Measurements from ENCODE around the gene POP5.
"Not testable (repeated sequence)": the region's sequence is repeated elsewhere in the genome, so short reads cannot be mapped to it uniquely, and the experiment has no call there.

Gene POP5

GRCh38 chr12:120580787-120581723 lies at the start of gene POP5:
Gene POP5 (minus strand): TSS chr12:120581402. CDS start chr12:120581362, 40 bp downstream.
- peak; percentile 95 for DNase-seq (ENCODE audit: low spot score)

GRCh38 chr12:120630104-120630892 lies 49.1 kb upstream of the POP5 start:
- no peak for DNase-seq (ENCODE audit: low spot score)

DNA sequence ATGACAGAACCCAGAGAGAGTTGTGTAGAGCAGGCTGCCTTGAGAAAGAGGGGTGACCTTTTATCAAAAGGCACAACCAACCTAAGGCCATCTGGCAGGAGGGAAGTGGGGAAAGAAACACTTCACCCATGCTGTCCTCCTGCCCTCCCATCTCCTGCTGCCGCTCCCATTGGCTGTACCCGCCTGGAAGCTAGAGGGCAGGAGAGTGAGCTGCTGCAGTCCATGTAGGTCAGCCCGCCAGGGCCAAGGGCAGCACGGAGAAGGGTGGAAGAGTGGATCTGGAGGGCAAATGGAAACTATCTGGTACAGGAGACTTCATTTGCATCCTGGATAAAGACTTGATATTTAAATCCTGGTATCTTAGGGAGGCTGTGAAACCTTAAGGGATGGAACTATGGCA lies 47.7 kb upstream of the POP5 start:
- no peak for DNase-seq (ENCODE audit: low spot score)

- no peak for DNase-seq (ENCODE audit: low spot score)
Observed at GRCh38 chr12:120625557-120626419, 44.6 kb upstream of the POP5 start.

DNA sequence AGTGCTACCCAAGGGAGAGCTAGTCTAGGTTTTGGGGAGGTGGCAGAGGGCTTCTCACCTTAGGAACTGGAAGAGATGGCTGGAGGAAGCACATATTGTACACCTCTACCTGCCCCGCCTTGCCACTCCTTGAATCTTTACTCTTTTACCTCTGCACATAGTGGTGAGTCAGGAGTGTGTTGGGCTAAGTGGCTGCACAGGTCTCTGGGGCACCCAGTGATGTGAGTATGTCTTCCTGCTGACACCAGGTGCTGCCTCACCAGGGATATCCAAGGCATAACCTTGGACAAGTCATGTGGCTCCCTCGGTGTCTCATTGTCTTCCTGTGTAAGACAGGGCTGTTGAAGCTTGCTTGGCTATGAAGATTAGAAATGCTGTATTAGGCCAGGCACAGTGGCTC lies 39.4 kb upstream of the POP5 start:
- no peak for DNase-seq (ENCODE audit: low spot score)

DNA sequence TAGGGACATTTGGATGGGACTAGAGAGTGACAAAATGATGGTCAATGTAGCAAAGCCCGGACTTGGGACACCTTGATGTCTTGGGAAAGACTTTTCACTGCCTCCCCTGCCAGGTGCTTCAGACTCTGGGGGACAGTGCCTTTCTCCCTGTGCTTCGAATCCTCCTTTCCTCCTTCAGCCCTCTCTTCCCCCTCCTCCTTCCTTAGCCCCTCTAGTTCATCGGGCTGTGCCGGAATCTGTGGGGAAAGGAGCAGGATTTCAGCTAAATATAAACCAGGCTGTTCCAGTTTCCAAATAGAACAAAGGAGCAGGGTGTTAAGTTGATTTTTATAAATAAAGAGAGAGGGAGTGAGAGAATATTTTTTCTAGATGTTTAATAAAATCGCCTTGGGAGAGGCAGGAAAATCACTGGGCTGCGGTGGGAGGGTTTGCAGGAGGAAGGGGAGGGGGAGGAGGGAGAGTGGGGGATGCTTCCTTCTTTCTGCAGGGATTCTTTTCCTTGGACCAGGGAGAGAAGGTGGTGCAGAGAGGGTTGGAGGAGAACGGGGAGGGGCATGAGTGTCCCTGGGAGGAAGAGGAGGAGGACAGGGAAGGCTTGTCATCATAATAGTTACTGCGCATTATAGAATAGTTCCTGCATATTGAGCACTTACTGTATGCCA lies 37.9 kb upstream of the POP5 start:
- no peak for DNase-seq (ENCODE audit: low spot score)

- DNase-seq (ENCODE audit: low spot score) = not testable (repeated sequence)
Observed at GRCh38 chr12:120617767-120618166, 36.6 kb upstream of the POP5 start.

GRCh38 chr12:120617193-120617592 lies 36.0 kb upstream of the POP5 start:
- not testable (repeated sequence) for DNase-seq (ENCODE audit: low spot score)

DNA sequence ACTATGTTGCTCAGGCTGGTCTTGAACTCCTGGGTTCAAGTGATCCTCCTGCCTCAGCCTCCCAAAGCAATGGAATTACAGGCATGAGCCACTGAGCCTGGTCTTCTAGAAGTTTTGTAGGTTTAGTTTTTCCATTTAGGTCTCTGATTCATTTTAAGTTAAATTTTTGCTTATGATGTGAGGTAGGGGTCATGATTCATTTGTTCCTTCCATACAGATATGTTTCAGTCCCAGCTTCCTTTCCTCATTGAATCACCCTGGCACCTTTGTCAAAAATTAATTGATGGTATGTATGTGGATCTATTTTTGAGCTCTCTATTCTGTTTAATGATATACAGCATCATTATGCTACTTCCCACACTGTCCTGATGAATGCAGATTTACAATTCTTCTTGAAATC lies 33.6 kb upstream of the POP5 start:
- no peak for DNase-seq (ENCODE audit: low spot score)

DNA sequence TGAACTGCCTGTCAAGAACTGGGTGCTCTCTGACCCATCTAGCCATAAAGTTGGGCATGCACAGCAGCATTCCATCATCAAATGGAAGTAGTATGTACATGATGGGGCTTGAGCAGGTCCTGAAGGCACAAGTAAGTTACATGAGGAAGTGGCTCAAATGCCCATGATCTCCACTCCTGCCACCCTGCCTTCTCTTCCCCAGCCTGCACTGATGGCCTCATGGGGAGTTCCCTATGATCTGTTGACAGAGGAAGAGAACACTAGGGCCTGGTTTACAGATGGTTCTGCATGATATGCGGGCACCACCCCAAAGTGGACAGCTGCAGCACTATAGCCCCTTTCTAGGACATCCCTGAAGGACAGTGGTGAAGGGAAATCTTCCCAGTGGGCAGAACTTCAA lies 30.3 kb upstream of the POP5 start:
- DNase-seq (ENCODE audit: low spot score) = not testable (repeated sequence)

GRCh38 chr12:120610560-120610959 lies 29.4 kb upstream of the POP5 start:
- DNase-seq (ENCODE audit: low spot score) = no peak

- not testable (repeated sequence) for DNase-seq (ENCODE audit: low spot score)
Observed at GRCh38 chr12:120602416-120602815, 21.2 kb upstream of the POP5 start.

- no peak for DNase-seq (ENCODE audit: low spot score)
Observed at GRCh38 chr12:120599672-120600552, 18.7 kb upstream of the POP5 start.

- DNase-seq (ENCODE audit: low spot score) = peak; percentile 50
Observed at GRCh38 chr12:120598674-120599463, 17.7 kb upstream of the POP5 start.

DNA sequence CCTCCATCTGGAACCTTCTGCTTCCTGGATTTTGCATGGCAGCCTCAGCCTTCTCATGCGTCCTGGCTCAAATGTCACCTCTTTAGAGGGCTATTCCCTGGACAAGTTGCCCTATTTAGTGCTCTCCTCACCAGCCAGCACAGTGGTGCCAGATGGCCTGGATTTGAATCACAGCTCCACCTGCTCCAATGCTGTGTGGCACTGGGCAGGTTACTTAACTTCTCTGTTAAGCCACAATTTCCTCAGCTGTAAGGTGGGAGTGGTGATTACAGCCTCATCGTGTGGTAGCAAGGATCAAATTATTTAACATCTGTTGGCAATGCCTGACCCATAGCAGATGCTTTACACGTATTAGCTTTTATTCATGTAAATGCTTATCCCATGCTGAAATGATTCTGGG lies 16.7 kb upstream of the POP5 start:
- DNase-seq (ENCODE audit: low spot score) = no peak

- DNase-seq (ENCODE audit: low spot score) = no peak
Observed at GRCh38 chr12:120596901-120597300, 15.7 kb upstream of the POP5 start.

- no peak for DNase-seq (ENCODE audit: low spot score)
Observed at GRCh38 chr12:120592121-120593049, 11.2 kb upstream of the POP5 start.

DNA sequence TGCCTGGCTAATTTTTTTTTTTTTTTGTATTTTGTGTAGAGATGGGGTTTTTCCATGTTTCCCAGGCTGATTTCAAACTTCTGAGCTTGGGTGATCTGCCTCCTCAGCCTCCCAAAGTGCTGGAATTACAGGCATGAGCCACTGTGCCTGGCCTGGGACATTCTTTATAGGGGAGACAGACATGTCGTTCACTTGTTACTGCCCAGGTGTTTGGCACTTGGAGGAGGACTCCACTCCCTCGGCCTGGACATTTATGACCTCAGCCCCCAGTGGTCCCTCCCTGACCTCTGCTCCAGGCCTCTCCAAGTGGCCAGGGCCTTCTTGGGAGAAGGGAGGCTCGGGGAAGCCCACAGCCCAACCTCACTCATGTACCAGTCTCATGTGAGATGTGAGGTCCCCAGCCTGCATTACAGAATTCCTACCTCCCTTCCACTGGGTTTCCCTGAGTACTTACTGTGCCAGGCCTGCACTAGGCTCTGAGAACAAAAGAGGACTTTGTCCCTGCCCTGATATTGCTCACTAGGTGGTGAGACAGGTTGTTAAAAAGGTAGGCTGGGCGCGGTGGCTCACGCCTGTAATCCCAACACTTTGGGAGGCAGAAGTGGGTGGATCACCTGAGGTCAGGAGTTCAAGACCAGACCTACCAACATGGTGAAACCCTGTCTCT lies 9.7 kb upstream of the POP5 start:
- DNase-seq (ENCODE audit: low spot score) = no peak
